ENCODE data around the gene POMT1. TPM values are rescaled to one million over a fixed set of nuclear protein-coding genes. Genes with fewer than 3 reads are reported as not detected.
"Not testable (repeated sequence)": the region's sequence is repeated elsewhere in the genome, so short reads cannot be mapped to it uniquely, and the experiment has no call there.

The POMT1 gene
- total RNA-seq, 4 donors from 2014 or later: 14.3 to 43.1 (median 32.2) TPM

DNA sequence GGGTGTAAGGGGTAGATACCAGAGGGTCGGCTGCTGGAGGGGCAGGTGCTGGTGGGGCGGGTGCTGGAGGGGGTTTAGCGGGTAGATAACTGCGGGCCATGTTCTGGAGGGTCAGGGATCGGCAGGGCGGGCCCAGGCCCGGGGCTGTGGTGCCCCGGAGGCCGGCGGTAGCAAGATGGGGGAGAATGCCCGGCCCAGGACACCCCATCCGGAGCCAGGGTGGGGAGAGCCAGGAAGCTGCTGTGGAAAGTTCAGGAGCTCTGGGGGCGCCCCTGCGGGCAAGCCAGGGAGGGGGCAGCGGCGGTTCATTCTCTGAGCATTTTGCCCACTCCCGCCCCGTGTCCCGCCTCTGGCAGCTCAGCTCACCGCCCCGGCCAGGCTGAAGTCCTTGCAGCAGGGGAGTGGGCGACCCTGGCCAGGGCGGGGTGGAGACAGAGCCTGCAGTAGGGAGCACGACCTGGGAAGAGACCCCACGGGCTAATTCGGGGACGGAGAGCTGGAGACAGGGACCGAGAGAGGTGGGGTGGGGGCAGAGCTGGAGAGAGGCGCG, 43.1 kb downstream of the POMT1 start:
- intact Hi-C loops (cut with DNase I; ENCODE audit: low total_unique reads): no loop called here
- peaks cover 0 to 11% (median 4%) of the 10 kb centered on the region in 3 donors for H3K9me3 ChIP-seq
- ATAC-seq: no peak
- no peak for TF ChIP-seq POLR2A (IDR thresholded peaks at IDR 0.05)
- TF ChIP-seq, protein P1, sequence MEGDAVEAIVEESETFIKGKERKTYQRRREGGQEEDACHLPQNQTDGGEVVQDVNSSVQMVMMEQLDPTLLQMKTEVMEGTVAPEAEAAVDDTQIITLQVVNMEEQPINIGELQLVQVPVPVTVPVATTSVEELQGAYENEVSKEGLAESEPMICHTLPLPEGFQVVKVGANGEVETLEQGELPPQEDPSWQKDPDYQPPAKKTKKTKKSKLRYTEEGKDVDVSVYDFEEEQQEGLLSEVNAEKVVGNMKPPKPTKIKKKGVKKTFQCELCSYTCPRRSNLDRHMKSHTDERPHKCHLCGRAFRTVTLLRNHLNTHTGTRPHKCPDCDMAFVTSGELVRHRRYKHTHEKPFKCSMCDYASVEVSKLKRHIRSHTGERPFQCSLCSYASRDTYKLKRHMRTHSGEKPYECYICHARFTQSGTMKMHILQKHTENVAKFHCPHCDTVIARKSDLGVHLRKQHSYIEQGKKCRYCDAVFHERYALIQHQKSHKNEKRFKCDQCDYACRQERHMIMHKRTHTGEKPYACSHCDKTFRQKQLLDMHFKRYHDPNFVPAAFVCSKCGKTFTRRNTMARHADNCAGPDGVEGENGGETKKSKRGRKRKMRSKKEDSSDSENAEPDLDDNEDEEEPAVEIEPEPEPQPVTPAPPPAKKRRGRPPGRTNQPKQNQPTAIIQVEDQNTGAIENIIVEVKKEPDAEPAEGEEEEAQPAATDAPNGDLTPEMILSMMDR (IDR thresholded peaks at IDR 0.05 in 4 of 5, conservative IDR thresholded peaks at IDR 0.05 in 1 of 5): no peak
- no peaks in the 10 kb centered on the region for H3K36me3 ChIP-seq
- in situ Hi-C loops (cut with MboI; ENCODE audit: low sequenced_read_pairs in 4 of 4): no loop called here
- H3K4me1 ChIP-seq: peaks cover 0 to 5% of the 10 kb centered on the region in 2 donors
- no peak overlapping the region for H3K4me3 ChIP-seq
- H3K27me3 ChIP-seq: peaks cover 40 to 81% (median 53%) of the 10 kb centered on the region in 3 donors
- no peak overlapping the region for H3K27ac ChIP-seq
- DNase-seq: no peak

DNA sequence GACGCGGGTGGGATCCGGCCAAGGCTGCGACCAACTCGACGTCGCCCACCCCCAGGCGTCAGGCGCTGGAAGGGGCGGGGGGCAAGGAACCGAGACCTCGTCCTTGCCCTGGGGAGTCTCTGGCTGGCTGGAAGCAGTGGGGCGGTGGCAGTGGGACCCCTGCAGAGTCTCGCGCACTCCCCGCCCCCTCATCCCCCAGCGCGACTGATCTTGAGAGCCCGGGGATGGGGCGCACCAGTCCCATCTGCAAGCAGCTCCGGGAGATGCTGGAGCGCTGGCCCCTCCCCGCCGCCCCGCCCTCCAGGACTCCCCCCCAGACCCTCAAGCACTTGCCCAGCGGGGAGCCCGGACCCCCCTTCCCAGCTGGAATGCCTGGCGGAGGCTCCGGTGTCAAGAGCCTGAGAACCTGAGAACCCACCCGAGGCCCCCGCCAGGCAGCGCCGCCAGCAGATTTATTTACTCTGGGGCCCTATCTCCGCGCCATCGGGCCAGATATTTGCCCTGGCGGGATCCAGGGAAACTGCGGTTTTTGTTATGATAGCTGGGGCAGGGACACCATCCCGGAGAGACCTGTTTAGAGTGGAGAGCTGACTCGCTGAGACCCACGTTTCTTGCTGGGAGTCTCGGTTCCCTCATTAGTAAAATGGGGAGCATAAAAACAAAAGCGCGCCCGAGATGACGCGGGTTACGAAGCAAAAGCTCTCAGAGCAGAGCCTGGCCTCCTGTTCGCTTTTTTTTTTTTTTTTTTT, 43.8 kb downstream of the POMT1 start:
- peak in 1 of 2 donors; percentile 23 for ATAC-seq
- TF ChIP-seq POLR2A (IDR thresholded peaks at IDR 0.05): no peak
- TF ChIP-seq, protein P1 (IDR thresholded peaks at IDR 0.05 in 4 of 5, conservative IDR thresholded peaks at IDR 0.05 in 1 of 5): peak in 1 of 5 experiments; percentile 20
- Histone ChIP-seq H3K27me3 (peaks cover 40 to 87% (median 53%) of the 10 kb centered on the region in 3 donors), H3K4me3 (peak overlapping the region in 1 of 4 donors; percentile 15), H3K27ac (no peak overlapping the region), H3K9me3 (peaks cover 0 to 11% (median 4%) of the 10 kb centered on the region in 3 donors), H3K36me3 (no peaks in the 10 kb centered on the region), H3K4me1 (peaks cover 0 to 5% of the 10 kb centered on the region in 2 donors)
- in situ Hi-C loops (cut with MboI; ENCODE audit: low sequenced_read_pairs in 4 of 4) (no loop called here), intact Hi-C loops (cut with DNase I; ENCODE audit: low total_unique reads) (no loop called here)
- DNase-seq: no peak

DNA sequence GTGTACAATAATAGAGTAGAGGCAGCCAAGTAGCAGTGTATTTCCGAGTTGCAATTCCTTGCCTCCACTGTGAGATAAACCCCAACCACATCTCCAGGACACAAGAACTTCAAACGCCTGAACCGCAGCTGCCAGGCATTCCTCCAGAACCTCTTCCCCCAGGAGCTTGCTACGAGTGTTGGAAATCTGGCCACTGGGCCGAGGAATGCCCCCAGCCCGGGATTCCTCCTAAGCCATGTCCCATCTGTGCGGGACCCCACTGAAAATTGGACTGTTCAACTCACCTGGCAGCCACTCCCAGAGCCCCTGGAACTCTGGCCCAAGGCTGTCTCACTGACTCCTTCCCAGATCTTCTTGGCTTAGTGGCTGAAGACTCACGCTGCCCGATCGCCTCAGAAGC, 46.5 kb downstream of the POMT1 start:
- ATAC-seq, DNase-seq: not testable (repeated sequence)

DNA sequence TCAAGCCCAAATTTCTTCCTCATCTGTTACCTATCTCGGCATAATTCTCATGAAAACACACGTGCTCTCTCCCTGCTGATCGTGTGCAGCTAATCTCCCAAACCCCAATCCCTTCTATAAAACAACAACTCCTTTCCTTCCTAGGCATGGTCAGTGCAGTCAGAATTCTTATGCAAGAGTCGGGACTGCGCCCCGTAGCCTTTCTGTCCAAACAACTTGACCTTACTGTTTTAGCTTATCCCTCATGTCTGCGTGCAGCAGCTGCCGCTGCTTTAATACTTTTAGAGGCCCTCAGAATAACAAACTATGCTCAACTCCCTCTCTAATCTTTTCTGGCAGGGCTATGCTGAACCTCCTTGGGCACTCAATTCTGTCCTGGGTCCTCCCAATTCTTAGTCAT, 47.7 kb downstream of the POMT1 start:
- H3K4me3 ChIP-seq; H3K4me1 ChIP-seq; intact Hi-C loops (cut with DNase I; ENCODE audit: low total_unique reads); H3K9me3 ChIP-seq; H3K36me3 ChIP-seq; H3K27ac ChIP-seq; DNase-seq; ATAC-seq: not testable (repeated sequence)
- in situ Hi-C loops (cut with MboI; ENCODE audit: low sequenced_read_pairs in 4 of 4): loop anchor here in 2 of 4 donors (25.0 kb wide), 1 partner anchor 712 kb away; no protein-coding TSS in a partner anchor
- peaks cover 64 to 89% (median 69%) of the 10 kb centered on the region in 3 donors for H3K27me3 ChIP-seq

More for the DNA sequence above, 46.5 kb downstream of the POMT1 start:
- H3K4me3 ChIP-seq; H3K4me1 ChIP-seq; H3K9me3 ChIP-seq; H3K27ac ChIP-seq; in situ Hi-C loops (cut with MboI; ENCODE audit: low sequenced_read_pairs in 4 of 4); intact Hi-C loops (cut with DNase I; ENCODE audit: low total_unique reads); H3K36me3 ChIP-seq: not testable (repeated sequence)
- H3K27me3 ChIP-seq: peaks cover 59 to 91% (median 67%) of the 10 kb centered on the region in 3 donors

DNA sequence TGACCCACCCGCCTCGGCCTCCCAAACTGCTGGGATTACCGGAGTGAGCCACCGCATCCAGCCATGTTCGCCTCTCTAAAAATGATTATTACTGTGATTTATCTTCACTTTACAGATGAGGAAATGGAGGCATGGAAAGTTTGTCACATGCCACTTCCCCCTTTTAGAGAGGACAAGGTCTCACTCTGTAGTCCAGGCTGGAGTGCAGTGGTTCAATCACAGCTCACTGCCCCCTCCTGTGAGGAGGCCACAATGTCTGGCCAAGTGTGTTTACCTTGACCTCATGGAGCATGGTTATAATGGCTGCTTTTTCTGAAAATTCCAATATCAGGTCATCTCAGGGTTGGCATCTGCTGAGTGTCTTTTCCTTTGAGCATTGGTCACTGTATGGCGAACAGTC, 49.3 kb downstream of the POMT1 start:
- TF ChIP-seq POLR2A (IDR thresholded peaks at IDR 0.05): no peak
- TF ChIP-seq, protein P1 (IDR thresholded peaks at IDR 0.05 in 4 of 5, conservative IDR thresholded peaks at IDR 0.05 in 1 of 5): no peak
- H3K27ac ChIP-seq: no peak overlapping the region
- no peaks in the 10 kb centered on the region for H3K36me3 ChIP-seq
- in situ Hi-C loops (cut with MboI; ENCODE audit: low sequenced_read_pairs in 4 of 4) (loop anchor here in 2 of 4 donors (25.0 kb wide), 1 partner anchor 710 kb away; no protein-coding TSS in a partner anchor), intact Hi-C loops (cut with DNase I; ENCODE audit: low total_unique reads) (no loop called here)
- H3K9me3 ChIP-seq: no peaks in the 10 kb centered on the region
- ATAC-seq (no peak), DNase-seq (no peak)
- H3K27me3 ChIP-seq: peaks cover 55 to 80% (median 70%) of the 10 kb centered on the region in 3 donors
- H3K4me1 ChIP-seq: no peaks in the 10 kb centered on the region
- no peak overlapping the region for H3K4me3 ChIP-seq
